HepG2 (cell line): Measurements from ENCODE around the gene PLCB4. TPM values are rescaled to one million over a fixed set of nuclear protein-coding genes. Genes with fewer than 3 reads are reported as not detected.

Experiments used
- ATAC-seq: fragments of 200-7000 bp; cut with Tn5 transposase; 3 replicates; pipeline ENCODE4 v1.9.1; 2020; ENCODE audit warnings: mild to moderate bottlenecking, moderate library complexity
- BruUV-seq: library from RNA; stranded (reverse); fragments of 400-500 nt; replicated peaks from 2 replicates; lab custom pipeline; 2021; lab: Mats Ljungman, UMichigan
- CTCF ChIA-PET: fragments of 300-600 bp; formaldehyde crosslinking; extraction: SDS; loops from one replicate; lab custom pipeline; 2021; ENCODE audit warnings: low total read pairs, inconsistent platforms, low intra/inter-chr PET ratio; lab: Yijun Ruan, JAX
- POLR2A ChIA-PET: fragments of 350-600 bp; sonication (Branson Sonifier 250); formaldehyde crosslinking; loops from one replicate; lab custom pipeline; 2020; ENCODE audit warnings: antibody characterized with exemption, inconsistent platforms; lab: Yijun Ruan, JAX
- DNase-seq: peaks from one replicate; pipeline ENCODE4 v3.0.0-alpha.2; 2015; ENCODE audit warnings: low spot score
- FAIRE-seq: peaks from 3 replicates; lab custom pipeline; 2011; peaks lifted over from hg19 to GRCh38; lab: Jason Lieb, UNC
- H2AFZ ChIP-seq: one replicate; pipeline ENCODE4 v1.6.1; 2011; ENCODE audit warnings: low read length, inconsistent platforms
- H3K27ac ChIP-seq: fragments of 300-600 bp; 3 replicates; pipeline ENCODE4 v1.8.0; 2011; ENCODE audit warnings: mixed run types, mild to moderate bottlenecking, mixed read lengths, low read length, inconsistent platforms; ENCODE audit not compliant: insufficient read depth; ENCODE audit errors: extremely low read length
- H3K27me3 ChIP-seq, 2 experiments: fragments of 200-600 bp in 1 of 2; 2 replicates in 1 of 2; 3 replicates in 1 of 2; pipeline versions ENCODE4 v1.6.0 to v1.8.0; 2011; ENCODE audit warnings: low read length in 2 of 2, mild to moderate bottlenecking in 2 of 2, moderate library complexity in 2 of 2, inconsistent platforms in 1 of 2; ENCODE audit not compliant: insufficient read depth in 2 of 2, control insufficient read depth in 1 of 2
- H3K36me3 ChIP-seq, 2 experiments: fragments of 200-600 bp in 1 of 2; replicated peaks in 1 of 2; 2 replicates in 1 of 2; 3 replicates in 1 of 2; pipeline versions ENCODE4 v1.5.1 to v1.8.0; 2011; ENCODE audit warnings: low read length in 2 of 2, inconsistent platforms in 1 of 2; ENCODE audit not compliant: insufficient read depth in 2 of 2, control insufficient read depth in 1 of 2
- H3K4me1 ChIP-seq: 2 replicates; pipeline ENCODE4 v1.5.1; 2012; ENCODE audit warnings: low read length, inconsistent platforms; ENCODE audit not compliant: insufficient read depth
- H3K4me2 ChIP-seq: 2 replicates; pipeline ENCODE4 v1.6.0; 2011; ENCODE audit warnings: low read depth, low read length, inconsistent platforms
- H3K4me3 ChIP-seq, 3 experiments: fragments of 200-600 bp in 1 of 3; sonication (generic), shearing (Covaris generic) in 1 of 3; replicated peaks in 1 of 3; 2 replicates each; pipeline ENCODE4 v1.5.1; 2011 to 2016; ENCODE audit warnings: low read length in 3 of 3, inconsistent platforms in 2 of 3, low read depth in 2 of 3, mild to moderate bottlenecking in 2 of 3, control low read depth in 1 of 3, mixed read lengths in 1 of 3; ENCODE audit not compliant: insufficient read depth in 1 of 3
- H3K79me2 ChIP-seq: one replicate; pipeline ENCODE4 v1.6.1; 2011; ENCODE audit warnings: low read length, inconsistent platforms; ENCODE audit not compliant: insufficient read depth
- H3K9ac ChIP-seq: 2 replicates; pipeline ENCODE4 v1.6.0; 2011; ENCODE audit warnings: mild to moderate bottlenecking, low read depth, low read length, inconsistent platforms; ENCODE audit not compliant: insufficient read depth
- H3K9me3 ChIP-seq: 2 replicates; pipeline ENCODE4 v1.5.1; 2012; ENCODE audit warnings: mild to moderate bottlenecking, low read length
- H4K20me1 ChIP-seq: 2 replicates; pipeline ENCODE4 v1.6.0; 2011; ENCODE audit warnings: inconsistent platforms, mild to moderate bottlenecking, low read length, moderate library complexity; ENCODE audit not compliant: insufficient read depth
- CBX2 ChIP-seq, 2 experiments: fragments of 200-600 bp in 1 of 2; sonication (generic); formaldehyde crosslinking in 1 of 2; IDR thresholded peaks; 2 replicates each; pipeline versions ENCODE4 v1.7.0 to v1.8.1; 2018 to 2022; ENCODE audit warnings: low read depth in 2 of 2, low read length in 1 of 2, mild to moderate bottlenecking in 1 of 2, missing genetic modification reagents in 1 of 2
- EEA1 ChIP-seq: sonication (generic); formaldehyde crosslinking; IDR thresholded peaks from 2 replicates; pipeline ENCODE4 v1.5.1; 2020; ENCODE audit warnings: mild to moderate bottlenecking, missing genetic modification reagents, borderline replicate concordance
- FOXK2 ChIP-seq: fragments of 450-650 bp; IDR thresholded peaks from 2 replicates; pipeline ENCODE4 v1.6.1; 2016
- HOXA5 ChIP-seq: sonication (generic); formaldehyde crosslinking; IDR thresholded peaks from 2 replicates; pipeline ENCODE4 v1.4.0; 2020; ENCODE audit warnings: missing genetic modification reagents
- RBM22 ChIP-seq: fragments of 200-400 bp; formaldehyde crosslinking; optimal IDR thresholded peaks from 2 replicates; pipeline ENCODE3; 2017; ENCODE audit warnings: mild to moderate bottlenecking, low read length, moderate library complexity
- RERE ChIP-seq: IDR thresholded peaks from 2 replicates; pipeline ENCODE4 v1.6.1; 2016; ENCODE audit warnings: low read depth, missing genetic modification reagents, missing compliant biosample characterization
- SNAPC4 ChIP-seq: sonication (generic); formaldehyde crosslinking; IDR thresholded peaks from 2 replicates; pipeline ENCODE4 v1.4.0; 2020; ENCODE audit warnings: mild to moderate bottlenecking, missing genetic modification reagents
- YEATS4 ChIP-seq: sonication (generic); formaldehyde crosslinking; IDR thresholded peaks from 2 replicates; pipeline ENCODE4 v1.4.0; 2020; ENCODE audit warnings: missing genetic modification reagents, borderline replicate concordance
- ZNF225 ChIP-seq: sonication (generic); formaldehyde crosslinking; IDR thresholded peaks from 2 replicates; pipeline ENCODE4 v1.4.0; 2020; ENCODE audit warnings: mild to moderate bottlenecking, missing genetic modification reagents
- ZNF33B ChIP-seq: sonication (generic); formaldehyde crosslinking; IDR thresholded peaks from 2 replicates; pipeline ENCODE4 v1.5.1; 2020; ENCODE audit warnings: mild to moderate bottlenecking, missing genetic modification reagents
- ZNF552 ChIP-seq: sonication (generic); formaldehyde crosslinking; IDR thresholded peaks from 2 replicates; pipeline ENCODE4 v1.9.0; 2022; ENCODE audit warnings: missing genetic modification reagents, mild to moderate bottlenecking, borderline replicate concordance
- WGBS: methylation state at CpG from one replicate; pipeline ENCODE4 v1.1.6; 2017; ENCODE audit warnings: low lambda C conversion rate; 5-methylcytosine and 5-hydroxymethylcytosine counted together
- in situ Hi-C: cut with HindIII; loops from 2 replicates; pipeline ENCODE4 v1.10.0; 2017; ENCODE audit warnings: low pct_unique_long_range_greater_than_20kb; ENCODE audit not compliant: extremely low pct_ligation_motif_present
- intact Hi-C: fragments of 100-400 bp; cut with micrococcal nuclease; formaldehyde crosslinking; loops from one replicate; pipeline ENCODE4 v1.10.0; 2022; ENCODE audit not compliant: unreplicated experiment
- polyA plus RNA-seq, 8 experiments: library from polyadenylated mRNA; depleted of rRNA in 3 of 8; stranded (reverse) in 7 of 8; unstranded in 1 of 8; fragments of >200 nt; fragmentation: Illumina TruSeq in 4 of 8; extraction: Trizol in 4 of 8; gene quantifications; 2 replicates each; pipeline versions ENCODE4 v1.2.1 to v1.2.3, GENCODE V29; 2011 to 2016; ENCODE audit warnings: low read depth in 4 of 8, missing spikeins in 1 of 8, mixed read lengths in 1 of 8; ENCODE audit not compliant: insufficient read depth in 1 of 8
- total RNA-seq, 5 experiments: library from RNA; depleted of rRNA; stranded (reverse); fragments of >200 nt; fragmentation: Illumina TruSeq; extraction: Trizol; gene quantifications; 2 replicates each; pipeline ENCODE4 v1.2.3, GENCODE V29; 2016; ENCODE audit warnings: low read depth in 1 of 5
- TF ChIP-seq, protein P1 (sequence below): sonication (generic); formaldehyde crosslinking; IDR thresholded peaks from 2 replicates; pipeline ENCODE4 v1.5.0; 2020; ENCODE audit warnings: mild to moderate bottlenecking, missing genetic modification reagents, moderate library complexity

The PLCB4 gene
- total and polyA plus RNA-seq, 2 of the 13 experiments (the other 11 are each of a cell fraction or from before 2014, with no cell fraction given) = 0.01 TPM; not detected in 1

- Histone ChIP-seq H3K4me1 (no peaks in the 10 kb centered on the region), H3K4me2 (no peak overlapping the region), H3K9ac (no peak overlapping the region), H3K36me3 (no peaks in the 10 kb centered on the region), H3K4me3 (no peak overlapping the region), H3K27ac (no peak overlapping the region), H4K20me1 (no peaks in the 10 kb centered on the region), H3K27me3 (peaks cover 0 to under 1% of the 10 kb centered on the region in 2 experiments; a peak in 2 of 5 replicates), H3K79me2 (no peaks in the 10 kb centered on the region), H2AFZ (no peak overlapping the region), H3K9me3 (no peaks in the 10 kb centered on the region)
- in situ Hi-C loops = no loop called here
- POLR2A ChIA-PET = no interaction called here
- intact Hi-C loops = no loop called here
- CTCF ChIA-PET = no interaction called here
- FAIRE-seq (no peak), DNase-seq (no peak), ATAC-seq (no peak)
- BruUV-seq = no TSS peak
- 0% methylated on average over 2 of the region's 2 CpGs for WGBS
- TF ChIP-seq FOXK2 = no peak
- TF ChIP-seq SNAPC4 = no peak
- TF ChIP-seq CBX2 (IDR thresholded peaks at IDR 0.05; ENCODE audit: low read depth, low read length) = no peak
- TF ChIP-seq CBX2 (CRISPR knock-in tag; IDR thresholded peaks at IDR 0.05; ENCODE audit: low read depth) = no peak
- TF ChIP-seq ZNF552 (CRISPR knock-in tag) = no peak
- TF ChIP-seq ZNF33B = no peak
- TF ChIP-seq HOXA5 (CRISPR knock-in tag) = no peak
- no peak for TF ChIP-seq EEA1
- TF ChIP-seq RERE (CRISPR knock-in tag) = no peak
- no peak for TF ChIP-seq YEATS4 (CRISPR knock-in tag)
- no peak for TF ChIP-seq RBM22
- TF ChIP-seq, protein P1, sequence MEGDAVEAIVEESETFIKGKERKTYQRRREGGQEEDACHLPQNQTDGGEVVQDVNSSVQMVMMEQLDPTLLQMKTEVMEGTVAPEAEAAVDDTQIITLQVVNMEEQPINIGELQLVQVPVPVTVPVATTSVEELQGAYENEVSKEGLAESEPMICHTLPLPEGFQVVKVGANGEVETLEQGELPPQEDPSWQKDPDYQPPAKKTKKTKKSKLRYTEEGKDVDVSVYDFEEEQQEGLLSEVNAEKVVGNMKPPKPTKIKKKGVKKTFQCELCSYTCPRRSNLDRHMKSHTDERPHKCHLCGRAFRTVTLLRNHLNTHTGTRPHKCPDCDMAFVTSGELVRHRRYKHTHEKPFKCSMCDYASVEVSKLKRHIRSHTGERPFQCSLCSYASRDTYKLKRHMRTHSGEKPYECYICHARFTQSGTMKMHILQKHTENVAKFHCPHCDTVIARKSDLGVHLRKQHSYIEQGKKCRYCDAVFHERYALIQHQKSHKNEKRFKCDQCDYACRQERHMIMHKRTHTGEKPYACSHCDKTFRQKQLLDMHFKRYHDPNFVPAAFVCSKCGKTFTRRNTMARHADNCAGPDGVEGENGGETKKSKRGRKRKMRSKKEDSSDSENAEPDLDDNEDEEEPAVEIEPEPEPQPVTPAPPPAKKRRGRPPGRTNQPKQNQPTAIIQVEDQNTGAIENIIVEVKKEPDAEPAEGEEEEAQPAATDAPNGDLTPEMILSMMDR = no peak
- TF ChIP-seq ZNF225 = no peak
Measured at GRCh38 chr20:9500121-9500520, 431.2 kb downstream of the PLCB4 start.
